Activated CD8-positive, alpha-beta T cell treated with anti-CD3 and anti-CD28 coated beads, Interleukin-2, amount 10 ng/mL, durations not matched to agents 7 days and 5 days (primary cell): ENCODE data around the gene RNU6-9. TPM values are rescaled to one million over a fixed set of nuclear protein-coding genes. Genes with fewer than 3 reads are reported as not detected.
"Not testable (repeated sequence)": the region's sequence is repeated elsewhere in the genome, so short reads cannot be mapped to it uniquely, and the experiment has no call there.

Source experiments
- ATAC-seq: fragments of 150-1000 bp; cut with Tn5 transposase; one replicate; pipeline ENCODE4 v1.10.0; 2021; ENCODE audit warnings: moderate library complexity
- CTCF ChIA-PET: fragments of 350-600 bp; sonication (Branson Sonifier 250); formaldehyde crosslinking; loops from one replicate; lab custom pipeline; 2021; ENCODE audit warnings: antibody characterized with exemption; lab: Charles Lee
- POLR2A ChIA-PET: fragments of 350-600 bp; sonication (Branson Sonifier 250); formaldehyde crosslinking; loops from one replicate; lab custom pipeline; 2021; ENCODE audit warnings: antibody characterized with exemption; lab: Charles Lee
- DNase-seq: peaks from one replicate; pipeline ENCODE4 v3.0.0-alpha.2; 2020
- H3K27ac Mint-ChIP-seq: one replicate; pipeline ENCODE4 v1.8.0; 2021; ENCODE audit warnings: mild to moderate bottlenecking, mixed read lengths
- H3K27me3 Mint-ChIP-seq: one replicate; pipeline ENCODE4 v1.8.0; 2021; ENCODE audit warnings: low read depth, mixed read lengths
- H3K36me3 Mint-ChIP-seq: one replicate; pipeline ENCODE4 v1.8.0; 2021; ENCODE audit warnings: low read depth, mixed read lengths
- H3K4me1 Mint-ChIP-seq: one replicate; pipeline ENCODE4 v1.8.0; 2021; ENCODE audit warnings: low read depth, mixed read lengths
- H3K4me3 Mint-ChIP-seq: one replicate; pipeline ENCODE4 v1.8.0; 2021; ENCODE audit warnings: mild to moderate bottlenecking, mixed read lengths
- H3K9me3 Mint-ChIP-seq: one replicate; pipeline ENCODE4 v1.8.0; 2022; ENCODE audit warnings: mixed read lengths; ENCODE audit not compliant: insufficient read depth
- total RNA-seq, 2 experiments: library from RNA; stranded (reverse); gene quantifications; one replicate each; pipeline ENCODE4 v1.2.3, GENCODE V29; 2021

RNU6-9 gene
- not detected for total RNA-seq

GRCh38 chr19:892894-893689, at the start of gene RNU6-9, which contains the start of gene MED16:
Gene RNU6-9, plus strand, starts transcription at chr19:893484.
Gene MED16, minus strand, starts transcription at chr19:893187. Its CDS starts 2,056 bp downstream, at chr19:891131.
- Mint-ChIP-seq H3K4me1 (peaks cover 28% of the 10 kb centered on the region), H3K27me3 (no peaks in the 10 kb centered on the region)

DNA sequence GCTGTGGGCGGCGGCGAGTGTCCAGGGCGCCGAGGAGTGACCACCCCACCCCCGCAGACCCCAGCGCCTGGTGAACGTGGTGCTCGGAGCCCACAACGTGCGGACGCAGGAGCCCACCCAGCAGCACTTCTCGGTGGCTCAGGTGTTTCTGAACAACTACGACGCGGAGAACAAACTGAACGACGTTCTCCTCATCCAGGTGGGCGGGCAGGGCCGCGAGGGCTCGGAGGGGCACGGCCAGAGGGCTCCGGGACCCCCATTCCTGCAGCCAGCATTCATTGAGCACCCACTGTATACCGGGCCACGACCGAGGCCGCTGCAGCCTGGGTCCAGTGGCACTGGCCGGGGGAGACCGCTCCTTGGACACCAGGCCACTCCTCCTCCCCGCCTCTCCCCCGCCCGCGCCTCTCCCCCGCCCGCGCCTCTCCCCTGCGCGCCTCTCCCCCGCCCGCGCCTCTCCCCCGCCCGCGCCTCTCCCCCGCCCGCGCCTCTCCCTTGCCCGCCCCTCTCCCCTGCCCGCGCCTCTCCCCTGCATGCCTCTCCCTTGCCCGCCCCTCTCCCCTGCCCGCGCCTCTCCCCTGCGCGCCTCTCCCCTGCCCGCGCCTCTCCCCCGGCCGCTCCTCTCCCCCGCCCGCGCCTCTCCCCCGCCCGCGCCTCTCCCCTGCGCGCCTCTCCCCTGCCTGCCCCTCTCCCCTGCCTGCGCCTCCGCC, 49.3 kb upstream of the RNU6-9 start:
- DNase-seq (no peak), ATAC-seq (no peak)
- POLR2A ChIA-PET: no interaction called here
- no peak overlapping the region for H3K27ac Mint-ChIP-seq
- H3K4me1 Mint-ChIP-seq: peaks cover 4% of the 10 kb centered on the region
- CTCF ChIA-PET: no interaction called here
- no peak overlapping the region for H3K4me3 Mint-ChIP-seq
- H3K27me3 Mint-ChIP-seq: peaks cover 18% of the 10 kb centered on the region
- H3K9me3 Mint-ChIP-seq: no peaks in the 10 kb centered on the region
- no peaks in the 10 kb centered on the region for H3K36me3 Mint-ChIP-seq

More at GRCh38 chr19:892894-893689, at the start of gene RNU6-9, which contains the start of gene MED16:
- no peaks in the 10 kb centered on the region for H3K9me3 Mint-ChIP-seq
- DNase-seq (peak; percentile 93), ATAC-seq (peak; percentile 94)
- H3K27ac Mint-ChIP-seq: peak within 1 kb of the TSS; percentile 99
- ChIA-PET CTCF (interaction anchor here (0.6 to 2.0 kb wide), 6 partner anchors 11 to 423 kb away, joined by 3 to 14 read pairs (median 4); partner anchors contain the start of gene WDR18), POLR2A (interaction anchor here (0.7 to 2.3 kb wide), 10 partner anchors 9 to 128 kb away, joined by 3 to 36 read pairs (median 4); partner anchors contain the start of genes RNU6-2 and WDR18)
- H3K36me3 Mint-ChIP-seq: peaks cover 26% of the 10 kb centered on the region
- H3K4me3 Mint-ChIP-seq: peak within 1 kb of the TSS; percentile 86

GRCh38 chr19:844546-844971, 48.7 kb upstream of the RNU6-9 start:
- Mint-ChIP-seq H3K27me3 (peaks cover 18% of the 10 kb centered on the region), H3K36me3 (no peaks in the 10 kb centered on the region), H3K4me3 (no peak overlapping the region), H3K9me3 (no peaks in the 10 kb centered on the region), H3K27ac (no peak overlapping the region), H3K4me1 (peaks cover 4% of the 10 kb centered on the region)
- POLR2A ChIA-PET: no interaction called here
- ATAC-seq (peak; percentile 28), DNase-seq (peak; percentile 41)
- CTCF ChIA-PET: no interaction called here

DNA sequence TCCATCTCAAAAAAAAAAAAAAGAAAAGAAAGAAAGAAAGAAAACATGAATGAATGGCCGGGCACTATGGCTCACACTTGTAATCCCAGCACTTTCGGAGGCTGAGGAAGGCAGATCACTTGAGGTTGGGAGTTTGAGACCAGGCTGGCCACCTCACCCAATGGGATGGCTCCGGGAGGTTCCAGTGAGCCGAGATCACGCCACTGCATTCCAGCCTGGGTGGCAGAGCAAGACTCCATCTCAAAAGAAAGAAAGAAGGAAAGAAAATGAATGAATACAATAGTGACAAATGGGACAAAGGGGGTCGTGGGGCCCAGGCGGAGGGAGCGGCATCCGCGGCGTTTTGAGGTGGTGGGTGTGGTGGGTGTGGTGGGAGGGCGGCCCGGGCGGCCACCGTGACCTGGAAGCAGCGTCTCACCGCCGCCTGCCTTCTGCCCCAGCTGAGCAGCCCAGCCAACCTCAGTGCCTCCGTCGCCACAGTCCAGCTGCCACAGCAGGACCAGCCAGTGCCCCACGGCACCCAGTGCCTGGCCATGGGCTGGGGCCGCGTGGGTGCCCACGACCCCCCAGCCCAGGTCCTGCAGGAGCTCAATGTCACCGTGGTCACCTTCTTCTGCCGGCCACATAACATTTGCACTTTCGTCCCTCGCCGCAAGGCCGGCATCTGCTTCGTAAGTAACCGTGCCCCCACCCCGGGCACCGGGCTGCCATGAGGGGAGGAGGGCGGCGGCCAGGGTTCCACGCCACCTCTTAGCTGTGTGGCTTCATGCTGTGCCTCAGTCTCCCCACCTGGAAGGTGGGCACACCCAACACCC, 47.4 kb upstream of the RNU6-9 start:
- DNase-seq: no peak
- H3K27ac Mint-ChIP-seq: no peak overlapping the region
- peaks cover 18% of the 10 kb centered on the region for H3K27me3 Mint-ChIP-seq
- POLR2A ChIA-PET: no interaction called here
- no peak overlapping the region for H3K4me3 Mint-ChIP-seq
- H3K9me3 Mint-ChIP-seq: no peaks in the 10 kb centered on the region
- H3K4me1 Mint-ChIP-seq: peaks cover 4% of the 10 kb centered on the region
- CTCF ChIA-PET: interaction anchor here (1.0 kb wide), 1 partner anchor 77 kb away, joined by 3 read pairs; no protein-coding TSS in a partner anchor
- H3K36me3 Mint-ChIP-seq: no peaks in the 10 kb centered on the region
- ATAC-seq: no peak

DNA sequence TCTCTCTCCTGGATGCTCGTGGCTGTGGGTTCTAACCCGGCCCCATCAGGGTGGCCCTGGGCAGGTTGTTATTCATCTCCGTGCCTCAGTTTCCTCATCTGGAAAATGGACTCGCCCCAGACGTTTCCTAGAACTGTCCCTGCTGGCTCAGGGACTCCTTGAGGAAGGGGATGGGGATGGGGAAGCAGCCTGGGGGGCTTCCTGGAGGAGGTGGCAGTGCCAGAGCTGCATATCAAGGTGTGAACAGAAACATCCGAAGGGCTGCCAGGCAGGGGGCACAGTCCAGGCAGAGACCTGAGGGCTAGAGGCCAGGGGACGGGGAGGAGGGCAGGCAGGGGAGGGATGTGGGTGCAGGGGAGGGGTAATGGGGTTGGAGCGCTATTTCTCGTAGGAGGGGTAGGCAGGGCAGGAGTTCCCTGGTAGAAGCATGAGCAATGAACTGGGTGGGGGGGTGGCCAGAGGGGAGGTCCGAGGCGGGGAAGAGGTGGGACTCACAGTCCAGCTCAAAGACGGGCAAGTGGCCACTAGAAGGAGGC, 44.8 kb upstream of the RNU6-9 start:
- Mint-ChIP-seq H3K27ac (no peak overlapping the region), H3K9me3 (no peaks in the 10 kb centered on the region), H3K4me3 (no peak overlapping the region), H3K27me3 (peaks cover 14% of the 10 kb centered on the region), H3K4me1 (peaks cover 4% of the 10 kb centered on the region), H3K36me3 (no peaks in the 10 kb centered on the region)
- ChIA-PET POLR2A (no interaction called here), CTCF (no interaction called here)
- DNase-seq (no peak), ATAC-seq (no peak)

- DNase-seq, H3K4me3 Mint-ChIP-seq, H3K27ac Mint-ChIP-seq, ATAC-seq, H3K36me3 Mint-ChIP-seq, H3K4me1 Mint-ChIP-seq, CTCF ChIA-PET, H3K9me3 Mint-ChIP-seq: not testable (repeated sequence)
- POLR2A ChIA-PET: interaction anchor here (1.0 kb wide), 1 partner anchor 10 kb away, joined by 3 read pairs; no protein-coding TSS in a partner anchor
- H3K27me3 Mint-ChIP-seq: peaks cover 12% of the 10 kb centered on the region
These were observed 44.1 kb upstream of the RNU6-9 start for GRCh38 chr19:849195-849594.

DNA sequence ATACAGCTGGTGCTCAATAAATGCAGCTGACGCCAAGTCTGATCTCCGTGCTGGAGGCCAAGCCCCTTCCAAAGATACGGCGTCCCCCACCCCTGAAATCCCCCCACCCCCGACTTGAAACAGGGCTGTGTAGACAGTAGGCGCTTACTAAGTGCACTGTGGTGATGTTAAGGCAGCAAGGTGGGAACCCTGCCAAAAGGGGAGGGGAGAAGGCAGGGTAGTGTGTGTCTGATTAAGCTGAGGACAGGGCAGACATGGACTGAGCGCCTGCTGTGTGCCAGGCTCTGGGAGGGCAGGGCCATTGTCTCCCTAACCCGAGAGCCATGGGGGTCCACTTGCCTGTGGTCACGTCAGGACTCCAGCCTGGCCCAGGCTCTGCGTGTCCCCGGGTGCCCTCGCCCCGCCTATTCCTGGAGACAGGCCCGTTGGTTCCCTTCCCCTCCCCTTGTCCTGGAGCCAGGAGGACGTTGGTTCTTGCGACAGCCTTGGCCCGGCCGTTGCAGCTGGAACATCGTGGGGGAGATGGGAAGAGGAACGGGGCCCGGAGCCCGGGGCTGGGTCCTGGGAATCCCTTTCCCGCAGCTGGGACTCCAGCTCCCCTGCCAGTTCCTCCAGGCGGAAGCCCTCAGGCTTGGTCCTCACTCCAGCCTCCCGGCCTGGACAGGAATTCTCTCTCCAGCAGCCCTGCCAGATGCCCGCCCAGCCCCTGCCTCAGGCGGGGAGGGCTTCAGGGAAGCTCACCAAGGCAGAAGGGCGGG, 42.9 kb upstream of the RNU6-9 start:
- Mint-ChIP-seq H3K36me3 (no peaks in the 10 kb centered on the region), H3K27ac (no peak overlapping the region), H3K9me3 (no peaks in the 10 kb centered on the region), H3K4me1 (no peaks in the 10 kb centered on the region), H3K27me3 (peaks cover 5% of the 10 kb centered on the region), H3K4me3 (no peak overlapping the region)
- CTCF ChIA-PET: interaction anchor here (0.9 to 1.1 kb wide), 2 partner anchors 13 to 920 kb away, joined by 3 to 4 read pairs; no protein-coding TSS in a partner anchor
- DNase-seq (no peak), ATAC-seq (peak; percentile 21)
- POLR2A ChIA-PET: no interaction called here

GRCh38 chr19:850979-851335, 42.3 kb upstream of the RNU6-9 start:
- DNase-seq (no peak), ATAC-seq (no peak)
- POLR2A ChIA-PET: no interaction called here
- no peak overlapping the region for H3K27ac Mint-ChIP-seq
- H3K9me3 Mint-ChIP-seq: no peaks in the 10 kb centered on the region
- H3K27me3 Mint-ChIP-seq: peaks cover 2% of the 10 kb centered on the region
- H3K36me3 Mint-ChIP-seq: no peaks in the 10 kb centered on the region
- H3K4me1 Mint-ChIP-seq: no peaks in the 10 kb centered on the region
- no peak overlapping the region for H3K4me3 Mint-ChIP-seq
- CTCF ChIA-PET: interaction anchor here (1.1 kb wide), 1 partner anchor 12 kb away, joined by 4 read pairs; no protein-coding TSS in a partner anchor

DNA sequence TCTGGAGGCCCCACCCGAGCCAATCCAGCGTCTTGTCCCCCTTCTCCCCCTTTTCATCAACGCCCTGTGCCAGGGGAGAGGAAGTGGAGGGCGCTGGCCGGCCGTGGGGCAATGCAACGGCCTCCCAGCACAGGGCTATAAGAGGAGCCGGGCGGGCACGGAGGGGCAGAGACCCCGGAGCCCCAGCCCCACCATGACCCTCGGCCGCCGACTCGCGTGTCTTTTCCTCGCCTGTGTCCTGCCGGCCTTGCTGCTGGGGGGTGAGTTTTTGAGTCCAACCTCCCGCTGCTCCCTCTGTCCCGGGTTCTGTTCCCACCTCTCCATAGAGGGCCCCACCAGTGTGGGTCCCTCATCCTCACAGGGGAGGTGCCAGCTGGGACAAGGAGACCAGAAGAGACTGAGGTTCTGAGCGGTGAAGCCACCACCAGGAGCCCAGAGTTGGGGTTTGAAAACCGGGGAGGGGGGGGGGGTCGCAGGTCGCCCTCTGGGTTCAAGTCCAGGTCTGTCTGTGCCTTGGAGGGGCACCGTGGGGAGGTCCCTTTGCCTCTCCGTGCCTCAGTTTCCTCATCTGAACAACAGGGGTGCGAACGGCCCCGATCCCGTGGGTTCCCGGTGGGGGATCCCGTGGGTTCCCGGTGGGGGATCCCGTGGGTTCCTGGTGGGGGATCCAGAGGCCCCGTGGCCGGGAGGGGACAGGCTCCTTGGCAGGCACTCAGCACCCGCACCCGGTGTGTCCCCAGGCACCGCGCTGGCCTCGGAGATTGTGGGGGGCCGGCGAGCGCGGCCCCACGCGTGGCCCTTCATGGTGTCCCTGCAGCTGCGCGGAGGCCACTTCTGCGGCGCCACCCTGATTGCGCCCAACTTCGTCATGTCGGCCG, 40.9 kb upstream of the RNU6-9 start, which contains the start of gene ELANE:
Gene ELANE (plus strand): TSS at position 168 of the 878 bp plus-strand sequence. CDS start 26 bp downstream, at position 194.
- POLR2A ChIA-PET: no interaction called here
- Mint-ChIP-seq H3K4me3 (no peak within 1 kb of the TSS), H3K4me1 (no peaks in the 10 kb centered on the region), H3K36me3 (no peaks in the 10 kb centered on the region), H3K27me3 (no peaks in the 10 kb centered on the region), H3K27ac (no peak within 1 kb of the TSS), H3K9me3 (no peaks in the 10 kb centered on the region)
- DNase-seq (no peak), ATAC-seq (no peak)
- CTCF ChIA-PET: no interaction called here

GRCh38 chr19:853014-853585, 40.2 kb upstream of the RNU6-9 start:
- no peak for ATAC-seq
- Mint-ChIP-seq H3K27ac (no peak overlapping the region), H3K4me1 (no peaks in the 10 kb centered on the region), H3K9me3 (no peaks in the 10 kb centered on the region), H3K27me3 (no peaks in the 10 kb centered on the region), H3K36me3 (no peaks in the 10 kb centered on the region), H3K4me3 (no peak overlapping the region)
- CTCF ChIA-PET: no interaction called here
- DNase-seq: no peak
- POLR2A ChIA-PET: no interaction called here
